ENCODE measurements around the gene PPME1.
"Not testable (repeated sequence)": the region's sequence is repeated elsewhere in the genome, so short reads cannot be mapped to it uniquely, and the experiment has no call there.

PPME1 gene, protein sequence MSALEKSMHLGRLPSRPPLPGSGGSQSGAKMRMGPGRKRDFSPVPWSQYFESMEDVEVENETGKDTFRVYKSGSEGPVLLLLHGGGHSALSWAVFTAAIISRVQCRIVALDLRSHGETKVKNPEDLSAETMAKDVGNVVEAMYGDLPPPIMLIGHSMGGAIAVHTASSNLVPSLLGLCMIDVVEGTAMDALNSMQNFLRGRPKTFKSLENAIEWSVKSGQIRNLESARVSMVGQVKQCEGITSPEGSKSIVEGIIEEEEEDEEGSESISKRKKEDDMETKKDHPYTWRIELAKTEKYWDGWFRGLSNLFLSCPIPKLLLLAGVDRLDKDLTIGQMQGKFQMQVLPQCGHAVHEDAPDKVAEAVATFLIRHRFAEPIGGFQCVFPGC

GRCh38 chr11:74170694-74171629 is at the start of gene PPME1, which contains the start of gene C2CD3:
Gene PPME1, plus strand, starts transcription at chr11:74171289. Its CDS starts 133 bp downstream, at chr11:74171422.
Gene C2CD3, minus strand, starts transcription at chr11:74171002. Its CDS starts 210 bp downstream, at chr11:74170792.
- peak within 1 kb of the TSS; percentile 83 to 85 for H3K9ac ChIP-seq (ENCODE audit: low read length in 2 of 2)

GRCh38 chr11:74121804-74122203 is 49.3 kb upstream of the PPME1 start:
- H3K4me1 ChIP-seq (ENCODE audit: control insufficient read depth, insufficient read depth, low read length), result no peaks in the 10 kb centered on the region
- no peak overlapping the region for H3K9ac ChIP-seq (ENCODE audit: low read length in 2 of 2)
- no peak overlapping the region for H3K27ac ChIP-seq (ENCODE audit: low read length)
- H3K9me3 ChIP-seq (ENCODE audit: control insufficient read depth in 2 of 2, low read length in 2 of 2), result no peaks in the 10 kb centered on the region
- H3K4me3 ChIP-seq (ENCODE audit: low read length in 2 of 2), result no peak overlapping the region
- H3K27me3 ChIP-seq (ENCODE audit: control insufficient read depth in 1 of 2, insufficient read depth in 2 of 2, low read length in 2 of 2), result no peaks in the 10 kb centered on the region
- H3K36me3 ChIP-seq (ENCODE audit: control insufficient read depth in 2 of 2, insufficient read depth in 2 of 2, low read length in 2 of 2), result peaks cover 7 to 9% of the 10 kb centered on the region in 2 donors

More at GRCh38 chr11:74170694-74171629, at the start of gene PPME1, which contains the start of gene C2CD3:
- peak within 1 kb of the TSS; percentile 75 to 88 for H3K4me3 ChIP-seq (ENCODE audit: low read length in 2 of 2)
- peaks cover 2 to 4% of the 10 kb centered on the region in 2 donors for H3K36me3 ChIP-seq (ENCODE audit: control insufficient read depth in 2 of 2, insufficient read depth in 2 of 2, low read length in 2 of 2)
- no peaks in the 10 kb centered on the region for H3K27me3 ChIP-seq (ENCODE audit: control insufficient read depth in 1 of 2, insufficient read depth in 2 of 2, low read length in 2 of 2)
- no peaks in the 10 kb centered on the region for H3K9me3 ChIP-seq (ENCODE audit: control insufficient read depth in 2 of 2, low read length in 2 of 2)
- H3K4me1 ChIP-seq (ENCODE audit: control insufficient read depth, insufficient read depth, low read length), result peaks cover 3% of the 10 kb centered on the region
- H3K27ac ChIP-seq (ENCODE audit: low read length), result peak within 1 kb of the TSS; percentile 84

DNA sequence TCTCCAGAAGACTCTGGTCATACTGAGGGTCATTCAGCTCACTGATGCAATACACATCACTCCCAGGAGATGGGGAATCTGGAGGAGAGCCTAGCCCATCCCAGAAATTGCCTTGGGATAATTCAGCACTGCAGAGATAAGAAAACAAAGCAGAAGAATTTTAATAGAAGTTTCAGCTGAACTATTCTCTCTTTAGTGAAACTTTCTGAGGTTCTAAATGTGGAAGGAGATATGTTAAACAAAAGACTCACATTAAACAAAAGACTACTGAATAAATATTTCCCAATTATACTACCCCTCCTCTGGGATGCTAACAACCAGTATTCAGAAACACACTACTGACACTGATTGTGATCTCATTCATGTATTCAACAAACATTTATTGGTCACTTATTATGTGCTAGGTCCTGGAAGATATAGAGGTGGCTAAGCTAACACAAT is 48.1 kb upstream of the PPME1 start:
- no peaks in the 10 kb centered on the region for H3K27me3 ChIP-seq (ENCODE audit: control insufficient read depth in 1 of 2, insufficient read depth in 2 of 2, low read length in 2 of 2)
- no peak overlapping the region for H3K9ac ChIP-seq (ENCODE audit: low read length in 2 of 2)
- H3K4me1 ChIP-seq (ENCODE audit: control insufficient read depth, insufficient read depth, low read length), result no peaks in the 10 kb centered on the region
- H3K4me3 ChIP-seq (ENCODE audit: low read length in 2 of 2), result no peak overlapping the region
- no peak overlapping the region for H3K27ac ChIP-seq (ENCODE audit: low read length)
- H3K36me3 ChIP-seq (ENCODE audit: control insufficient read depth in 2 of 2, insufficient read depth in 2 of 2, low read length in 2 of 2), result peaks cover 7% of the 10 kb centered on the region in 2 donors
- no peaks in the 10 kb centered on the region for H3K9me3 ChIP-seq (ENCODE audit: control insufficient read depth in 2 of 2, low read length in 2 of 2)

GRCh38 chr11:74129121-74129520 is 42.0 kb upstream of the PPME1 start:
- H3K36me3 ChIP-seq (ENCODE audit: control insufficient read depth in 2 of 2, insufficient read depth in 2 of 2, low read length in 2 of 2), result not testable (repeated sequence)

DNA sequence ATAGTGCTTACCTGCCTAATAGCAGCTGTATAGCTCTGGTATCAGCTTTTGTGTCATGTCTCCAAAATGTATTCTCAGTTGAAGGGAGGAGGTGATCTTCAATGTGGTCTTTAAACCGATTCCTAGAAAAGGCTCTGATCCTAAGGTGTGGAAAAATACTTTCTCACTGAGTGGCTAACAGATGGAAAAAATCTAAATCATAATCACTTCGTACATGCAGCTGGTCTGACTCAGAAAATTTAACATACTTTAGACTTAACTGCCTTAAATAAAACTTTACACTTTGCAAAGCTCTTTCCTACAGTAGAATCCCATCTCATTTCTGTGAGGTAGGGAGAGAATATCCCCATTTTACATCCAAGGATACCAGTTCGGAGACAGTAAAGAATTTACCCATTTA is 38.3 kb upstream of the PPME1 start:
- H3K9me3 ChIP-seq (ENCODE audit: control insufficient read depth in 2 of 2, low read length in 2 of 2), result no peaks in the 10 kb centered on the region
- H3K4me3 ChIP-seq (ENCODE audit: low read length in 2 of 2), result no peak overlapping the region
- peaks cover 0 to 12% of the 10 kb centered on the region in 2 donors for H3K36me3 ChIP-seq (ENCODE audit: control insufficient read depth in 2 of 2, insufficient read depth in 2 of 2, low read length in 2 of 2)
- no peaks in the 10 kb centered on the region for H3K27me3 ChIP-seq (ENCODE audit: control insufficient read depth in 1 of 2, insufficient read depth in 2 of 2, low read length in 2 of 2)
- no peak overlapping the region for H3K9ac ChIP-seq (ENCODE audit: low read length in 2 of 2)
- no peak overlapping the region for H3K27ac ChIP-seq (ENCODE audit: low read length)
- no peaks in the 10 kb centered on the region for H3K4me1 ChIP-seq (ENCODE audit: control insufficient read depth, insufficient read depth, low read length)

More at GRCh38 chr11:74129121-74129520, 42.0 kb upstream of the PPME1 start:
- not testable (repeated sequence) for H3K4me1 ChIP-seq (ENCODE audit: control insufficient read depth, insufficient read depth, low read length); H3K4me3 ChIP-seq (ENCODE audit: low read length in 2 of 2); H3K27me3 ChIP-seq (ENCODE audit: control insufficient read depth in 1 of 2, insufficient read depth in 2 of 2, low read length in 2 of 2); H3K9me3 ChIP-seq (ENCODE audit: control insufficient read depth in 2 of 2, low read length in 2 of 2); H3K9ac ChIP-seq (ENCODE audit: low read length in 2 of 2); H3K27ac ChIP-seq (ENCODE audit: low read length)

- Histone ChIP-seq H3K9me3 (ENCODE audit: control insufficient read depth in 2 of 2, low read length in 2 of 2) (no peaks in the 10 kb centered on the region), H3K27ac (ENCODE audit: low read length) (no peak overlapping the region), H3K27me3 (ENCODE audit: control insufficient read depth in 1 of 2, insufficient read depth in 2 of 2, low read length in 2 of 2) (no peaks in the 10 kb centered on the region), H3K9ac (ENCODE audit: low read length in 2 of 2) (no peak overlapping the region), H3K4me1 (ENCODE audit: control insufficient read depth, insufficient read depth, low read length) (no peaks in the 10 kb centered on the region), H3K4me3 (ENCODE audit: low read length in 2 of 2) (no peak overlapping the region), H3K36me3 (ENCODE audit: control insufficient read depth in 2 of 2, insufficient read depth in 2 of 2, low read length in 2 of 2) (peaks cover 0 to 12% of the 10 kb centered on the region in 2 donors)
Observed at GRCh38 chr11:74133436-74133835, 37.7 kb upstream of the PPME1 start.

DNA sequence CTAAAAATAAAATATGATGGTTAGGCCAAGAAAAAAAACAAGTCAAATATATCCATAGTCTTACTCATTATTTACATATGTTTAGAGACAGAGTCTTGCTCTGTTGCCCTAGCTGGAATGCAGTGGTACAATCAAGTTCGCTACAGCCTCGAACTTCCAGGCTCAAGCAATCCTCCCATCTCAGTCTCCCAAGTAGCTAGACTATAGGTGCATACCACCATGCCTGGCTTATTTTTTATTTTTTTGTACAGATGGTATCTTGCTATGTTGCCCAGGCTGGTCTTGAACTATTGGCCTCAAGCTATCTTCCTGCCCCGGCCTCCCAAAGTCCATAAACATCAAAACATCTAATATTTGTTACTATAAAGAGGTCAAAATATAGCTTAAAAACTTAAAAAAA is 36.4 kb upstream of the PPME1 start:
- Histone ChIP-seq H3K9ac (ENCODE audit: low read length in 2 of 2) (no peak overlapping the region), H3K4me1 (ENCODE audit: control insufficient read depth, insufficient read depth, low read length) (no peaks in the 10 kb centered on the region), H3K27me3 (ENCODE audit: control insufficient read depth in 1 of 2, insufficient read depth in 2 of 2, low read length in 2 of 2) (no peaks in the 10 kb centered on the region), H3K27ac (ENCODE audit: low read length) (no peak overlapping the region), H3K4me3 (ENCODE audit: low read length in 2 of 2) (no peak overlapping the region), H3K9me3 (ENCODE audit: control insufficient read depth in 2 of 2, low read length in 2 of 2) (no peaks in the 10 kb centered on the region), H3K36me3 (ENCODE audit: control insufficient read depth in 2 of 2, insufficient read depth in 2 of 2, low read length in 2 of 2) (peaks cover 0 to 12% of the 10 kb centered on the region in 2 donors)

DNA sequence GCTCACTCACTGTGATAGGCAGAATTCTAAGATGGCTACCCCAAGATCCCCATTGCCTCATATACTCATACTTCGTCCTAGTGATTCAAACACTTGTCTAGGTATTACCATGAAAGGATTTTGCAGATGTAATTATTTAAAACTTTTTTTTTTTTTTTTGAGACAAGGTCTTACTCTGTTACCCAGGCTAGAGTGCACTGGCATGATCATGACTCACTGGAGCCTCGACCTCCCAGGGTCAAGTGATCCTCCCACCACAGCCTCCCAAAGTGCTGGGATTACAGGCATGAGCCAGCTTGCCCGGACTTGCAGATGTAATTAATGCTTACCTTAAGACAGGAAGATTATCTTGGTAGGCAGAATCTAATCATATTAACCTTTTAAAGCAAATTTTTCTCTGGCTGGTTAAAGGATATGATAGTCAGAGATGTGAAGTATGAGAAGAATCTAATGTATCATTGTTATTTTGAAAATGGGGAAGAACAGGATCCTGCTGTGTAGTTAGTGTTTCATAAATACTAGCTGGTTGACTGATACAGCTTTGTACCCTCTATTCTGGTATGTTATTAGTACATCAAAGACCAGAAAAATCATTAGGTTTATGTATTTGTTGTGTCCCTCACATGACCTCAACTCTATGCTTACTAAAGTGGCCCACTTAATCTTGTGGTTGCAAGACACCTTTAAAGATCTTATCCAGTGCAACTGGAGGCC is 35.8 kb upstream of the PPME1 start:
- no peaks in the 10 kb centered on the region for H3K9me3 ChIP-seq (ENCODE audit: control insufficient read depth in 2 of 2, low read length in 2 of 2)
- H3K27ac ChIP-seq (ENCODE audit: low read length), result no peak overlapping the region
- peaks cover 0 to 12% of the 10 kb centered on the region in 2 donors for H3K36me3 ChIP-seq (ENCODE audit: control insufficient read depth in 2 of 2, insufficient read depth in 2 of 2, low read length in 2 of 2)
- no peak overlapping the region for H3K4me3 ChIP-seq (ENCODE audit: low read length in 2 of 2)
- no peaks in the 10 kb centered on the region for H3K4me1 ChIP-seq (ENCODE audit: control insufficient read depth, insufficient read depth, low read length)
- H3K27me3 ChIP-seq (ENCODE audit: control insufficient read depth in 1 of 2, insufficient read depth in 2 of 2, low read length in 2 of 2), result no peaks in the 10 kb centered on the region
- no peak overlapping the region for H3K9ac ChIP-seq (ENCODE audit: low read length in 2 of 2)

DNA sequence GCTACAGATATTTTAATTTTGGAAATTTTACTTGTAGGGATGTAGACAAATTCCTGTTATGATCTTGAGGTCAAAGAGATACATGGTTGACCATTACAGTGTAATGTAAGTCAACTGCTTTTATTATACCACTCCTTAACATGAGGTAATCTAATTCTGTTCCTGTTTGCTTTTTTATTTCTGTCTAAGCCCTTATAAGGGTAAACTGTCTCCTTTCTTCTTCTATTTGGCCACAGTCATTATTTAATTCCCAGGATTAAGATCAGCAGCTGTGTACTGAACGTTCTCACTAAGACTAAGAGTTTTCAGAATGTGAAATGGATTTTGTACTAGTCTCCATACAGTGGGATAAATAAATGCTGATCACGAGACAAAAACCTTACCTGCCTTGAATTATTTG is 33.1 kb upstream of the PPME1 start:
- Histone ChIP-seq H3K9ac (ENCODE audit: low read length in 2 of 2) (no peak overlapping the region), H3K36me3 (ENCODE audit: control insufficient read depth in 2 of 2, insufficient read depth in 2 of 2, low read length in 2 of 2) (peaks cover 0 to 8% of the 10 kb centered on the region in 2 donors), H3K4me3 (ENCODE audit: low read length in 2 of 2) (no peak overlapping the region), H3K27me3 (ENCODE audit: control insufficient read depth in 1 of 2, insufficient read depth in 2 of 2, low read length in 2 of 2) (no peaks in the 10 kb centered on the region), H3K4me1 (ENCODE audit: control insufficient read depth, insufficient read depth, low read length) (no peaks in the 10 kb centered on the region), H3K9me3 (ENCODE audit: control insufficient read depth in 2 of 2, low read length in 2 of 2) (no peaks in the 10 kb centered on the region), H3K27ac (ENCODE audit: low read length) (peak overlapping the region; percentile 1)

GRCh38 chr11:74138572-74138971 is 32.5 kb upstream of the PPME1 start:
- no peaks in the 10 kb centered on the region for H3K9me3 ChIP-seq (ENCODE audit: control insufficient read depth in 2 of 2, low read length in 2 of 2)
- H3K4me3 ChIP-seq (ENCODE audit: low read length in 2 of 2), result peak overlapping the region in 1 of 2 donors; percentile 0
- H3K4me1 ChIP-seq (ENCODE audit: control insufficient read depth, insufficient read depth, low read length), result no peaks in the 10 kb centered on the region
- no peaks in the 10 kb centered on the region for H3K27me3 ChIP-seq (ENCODE audit: control insufficient read depth in 1 of 2, insufficient read depth in 2 of 2, low read length in 2 of 2)
- H3K9ac ChIP-seq (ENCODE audit: low read length in 2 of 2), result peak overlapping the region in 1 of 2 donors; percentile 21
- H3K27ac ChIP-seq (ENCODE audit: low read length), result peak overlapping the region; percentile 1
- peaks cover 0 to 4% of the 10 kb centered on the region in 2 donors for H3K36me3 ChIP-seq (ENCODE audit: control insufficient read depth in 2 of 2, insufficient read depth in 2 of 2, low read length in 2 of 2)

All from stomach smooth muscle (tissue), 2 donors.